ENCODE measurements around the gene ADGRL1.

DNA sequence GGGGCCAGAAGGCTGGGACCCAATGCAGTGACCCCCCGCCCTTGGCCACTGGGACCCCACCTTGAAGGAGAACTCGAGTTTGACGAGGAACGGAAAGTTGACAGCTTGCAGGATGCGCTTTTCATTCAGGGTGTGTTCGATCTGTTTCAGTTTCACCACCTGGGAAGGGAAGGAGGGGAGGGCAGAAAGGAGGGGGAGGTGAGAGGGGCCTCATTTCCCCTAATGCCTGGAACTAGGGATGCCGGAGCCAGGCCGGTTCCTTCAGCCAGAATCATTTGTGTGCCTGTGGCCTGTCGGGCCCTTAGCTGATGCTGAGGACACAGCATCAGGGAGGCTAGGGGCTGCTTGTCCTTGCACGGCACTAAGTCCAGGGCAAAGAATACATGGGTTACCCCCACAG is 103.2 kb downstream of the ADGRL1 start:
- TF ChIP-seq, protein P1, sequence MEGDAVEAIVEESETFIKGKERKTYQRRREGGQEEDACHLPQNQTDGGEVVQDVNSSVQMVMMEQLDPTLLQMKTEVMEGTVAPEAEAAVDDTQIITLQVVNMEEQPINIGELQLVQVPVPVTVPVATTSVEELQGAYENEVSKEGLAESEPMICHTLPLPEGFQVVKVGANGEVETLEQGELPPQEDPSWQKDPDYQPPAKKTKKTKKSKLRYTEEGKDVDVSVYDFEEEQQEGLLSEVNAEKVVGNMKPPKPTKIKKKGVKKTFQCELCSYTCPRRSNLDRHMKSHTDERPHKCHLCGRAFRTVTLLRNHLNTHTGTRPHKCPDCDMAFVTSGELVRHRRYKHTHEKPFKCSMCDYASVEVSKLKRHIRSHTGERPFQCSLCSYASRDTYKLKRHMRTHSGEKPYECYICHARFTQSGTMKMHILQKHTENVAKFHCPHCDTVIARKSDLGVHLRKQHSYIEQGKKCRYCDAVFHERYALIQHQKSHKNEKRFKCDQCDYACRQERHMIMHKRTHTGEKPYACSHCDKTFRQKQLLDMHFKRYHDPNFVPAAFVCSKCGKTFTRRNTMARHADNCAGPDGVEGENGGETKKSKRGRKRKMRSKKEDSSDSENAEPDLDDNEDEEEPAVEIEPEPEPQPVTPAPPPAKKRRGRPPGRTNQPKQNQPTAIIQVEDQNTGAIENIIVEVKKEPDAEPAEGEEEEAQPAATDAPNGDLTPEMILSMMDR (conservative IDR thresholded peaks at IDR 0.05): no peak
- TF ChIP-seq ZFX (IDR thresholded peaks at IDR 0.05): no peak
